GM12878 (cell line): ENCODE data around the gene PARVA. TPM values are rescaled to one million over a fixed set of nuclear protein-coding genes. Genes with fewer than 3 reads are reported as not detected.

ENCODE experiments used
- ATAC-seq: fragments of 200-7000 bp; cut with Tn5 transposase; 3 replicates; pipeline ENCODE4 v1.9.1; 2020; ENCODE audit warnings: mild to moderate bottlenecking, moderate library complexity
- BruUV-seq: library from RNA; stranded (reverse); fragments of 400-500 nt; replicated peaks from 2 replicates; lab custom pipeline; 2021; lab: Mats Ljungman, UMichigan
- CTCF ChIA-PET: fragments of 300-600 bp; sonication (Branson Sonifier 250); formaldehyde crosslinking; extraction: SDS; loops from one replicate; lab custom pipeline; 2021; ENCODE audit warnings: inconsistent platforms; lab: Yijun Ruan, JAX
- POLR2A ChIA-PET: fragments of 350-600 bp; formaldehyde crosslinking; extraction: SDS; loops from one replicate; lab custom pipeline; 2021; ENCODE audit warnings: inconsistent platforms; lab: Charles Lee
- RAD21 ChIA-PET: fragments of 300-600 bp; sonication (Branson Sonifier 250); formaldehyde crosslinking; loops from one replicate; lab custom pipeline; 2023; ENCODE audit warnings: antibody characterized with exemption; ENCODE audit not compliant: unreplicated experiment; lab: Charles Lee
- SMC1A ChIA-PET: fragments of 300-600 bp; sonication (Branson Sonifier 250); formaldehyde crosslinking; loops from one replicate; lab custom pipeline; 2023; ENCODE audit not compliant: unreplicated experiment, uncharacterized antibody; lab: Charles Lee
- DNase-seq: peaks from one replicate; pipeline ENCODE4 v3.0.0-alpha.2; 2011; ENCODE audit warnings: low read depth, low spot score
- FAIRE-seq: peaks from 3 replicates; lab custom pipeline; 2011; peaks lifted over from hg19 to GRCh38; lab: Jason Lieb, UNC
- H2AFZ ChIP-seq: 2 replicates; pipeline ENCODE4 v1.6.0; 2011; ENCODE audit warnings: low read depth, low read length, control low read depth; ENCODE audit not compliant: control insufficient read depth
- H3K27ac ChIP-seq: 2 replicates; pipeline ENCODE4 v1.5.1; 2011; ENCODE audit warnings: control low read depth; ENCODE audit not compliant: control insufficient read depth, insufficient read depth
- H3K27me3 ChIP-seq, 2 experiments: replicated peaks in 1 of 2; 2 replicates each; pipeline versions ENCODE4 v1.6.0 to v1.6.1; 2011; ENCODE audit warnings: low read length in 1 of 2; ENCODE audit not compliant: control insufficient read depth in 2 of 2, insufficient read depth in 2 of 2
- H3K36me3 ChIP-seq, 2 experiments: 2 replicates each; pipeline ENCODE4 v1.5.1; 2011; ENCODE audit warnings: low read length in 1 of 2; ENCODE audit not compliant: control insufficient read depth in 2 of 2, insufficient read depth in 2 of 2
- H3K4me1 ChIP-seq: 2 replicates; pipeline ENCODE4 v1.6.1; 2011; ENCODE audit warnings: mild to moderate bottlenecking, low read length, moderate library complexity, mixed read lengths; ENCODE audit not compliant: control insufficient read depth, insufficient read depth
- H3K4me2 ChIP-seq: 2 replicates; pipeline ENCODE4 v1.6.0; 2011; ENCODE audit warnings: control low read depth; ENCODE audit not compliant: control insufficient read depth, insufficient read depth
- H3K4me3 ChIP-seq: fragments of 200-600 bp; sonication (generic); 2 replicates; pipeline ENCODE4 v1.5.1; 2016
- H3K79me2 ChIP-seq: 2 replicates; pipeline ENCODE4 v1.6.0; 2011; ENCODE audit warnings: low read length; ENCODE audit not compliant: control insufficient read depth, insufficient read depth
- H3K9ac ChIP-seq: 2 replicates; pipeline ENCODE4 v1.8.0; 2011; ENCODE audit warnings: low read length, control low read depth, mixed read lengths; ENCODE audit not compliant: control insufficient read depth, insufficient read depth
- H3K9me3 ChIP-seq: replicated peaks from 3 replicates; pipeline ENCODE4 v1.5.1; 2011; ENCODE audit warnings: mild to moderate bottlenecking, low read length; ENCODE audit not compliant: control insufficient read depth, insufficient read depth
- H4K20me1 ChIP-seq: 2 replicates; pipeline ENCODE4 v1.6.0; 2011; ENCODE audit not compliant: control insufficient read depth, insufficient read depth
- E2F4 ChIP-seq: IDR thresholded peaks from 2 replicates; pipeline ENCODE4 v1.6.1; 2012; ENCODE audit warnings: low read depth, low read length, improper control_type of control experiment
- FOXM1 ChIP-seq: IDR thresholded peaks from 2 replicates; pipeline ENCODE4 v1.6.1; 2012; ENCODE audit warnings: low read depth, mild to moderate bottlenecking, inconsistent platforms, low read length, moderate library complexity
- MTA2 ChIP-seq: fragments of 450-650 bp; IDR thresholded peaks from 2 replicates; pipeline ENCODE4 v1.6.1; 2016; ENCODE audit warnings: low read depth, mild to moderate bottlenecking, moderate library complexity
- NFIC ChIP-seq: IDR thresholded peaks from 2 replicates; pipeline ENCODE4 v1.6.1; 2012; ENCODE audit warnings: low read depth, mild to moderate bottlenecking, inconsistent platforms, low read length, moderate library complexity
- PRDM15 ChIP-seq: fragments of 450-650 bp; formaldehyde crosslinking; IDR thresholded peaks from 2 replicates; pipeline ENCODE4 v1.4.0; 2020; ENCODE audit warnings: mild to moderate bottlenecking, moderate library complexity
- RAD51 ChIP-seq: fragments of 450-650 bp; IDR thresholded peaks from 2 replicates; pipeline ENCODE4 v1.6.1; 2016; ENCODE audit warnings: moderate library complexity, mild to moderate bottlenecking, inconsistent platforms
- RELA ChIP-seq: fragments of 450-650 bp; IDR thresholded peaks from 2 replicates; pipeline ENCODE4 v1.8.0; 2014; ENCODE audit warnings: borderline replicate concordance; ENCODE audit not compliant: partially characterized antibody
- REST ChIP-seq: IDR thresholded peaks from 2 replicates; pipeline ENCODE4 v1.6.1; 2012; ENCODE audit warnings: mild to moderate bottlenecking, low read depth, low read length
- SUPT20H ChIP-seq: IDR thresholded peaks from 2 replicates; pipeline ENCODE4 v1.6.1; 2011; ENCODE audit warnings: low read depth, mild to moderate bottlenecking, low read length, moderate library complexity, borderline replicate concordance; ENCODE audit not compliant: control insufficient read depth
- ZNF274 ChIP-seq: IDR thresholded peaks from one replicate; pipeline ENCODE4 v1.8.0; 2011; ENCODE audit not compliant: insufficient read length, insufficient read depth
- WGBS: methylation state at CpG from one replicate; pipeline ENCODE4 v1.1.6; 2016; ENCODE audit warnings: low lambda C conversion rate; ENCODE audit not compliant: insufficient replicate concordance, insufficient coverage; ENCODE audit errors: missing lambda C conversion rate; 5-methylcytosine and 5-hydroxymethylcytosine counted together
- in situ Hi-C: fragments of 300-500 bp; cut with MboI; formaldehyde crosslinking; loops from 9 replicates; pipeline ENCODE4 v1.14.3; 2018; ENCODE audit warnings: mixed read lengths
- intact Hi-C: fragments of 100-400 bp; cut with micrococcal nuclease; formaldehyde crosslinking; loops from one replicate; pipeline ENCODE4 v1.14.2; 2022; ENCODE audit not compliant: unreplicated experiment
- polyA plus RNA-seq, 11 experiments: library from polyadenylated mRNA; depleted of rRNA in 4 of 11; unstranded in 6 of 11; stranded (reverse) in 5 of 11; fragments of >200 nt; fragmentation: Nextera tagmentation in 4 of 11; fragmentation: Illumina TruSeq in 1 of 11; extraction: Ambion mirVana in 4 of 11; extraction: Trizol in 1 of 11; gene quantifications; 1 replicate in 1 of 11; 2 replicates in 10 of 11; pipeline versions ENCODE4 v1.2.1 to v1.2.3, GENCODE V29; 2011 to 2016; ENCODE audit warnings: inconsistent platforms in 2 of 11, missing spikeins in 2 of 11, low read depth in 1 of 11
- total RNA-seq, 4 experiments: library from RNA; depleted of rRNA in 3 of 4; stranded (reverse); fragments of >200 nt in 3 of 4; fragmentation: Illumina TruSeq in 1 of 4; extraction: Trizol in 1 of 4; gene quantifications; 2 replicates each; pipeline versions ENCODE4 v1.2.1 to v1.2.3, GENCODE V29; 2013 to 2021

The PARVA gene
- total and polyA plus RNA-seq, 10 of the 15 experiments (the other 5 are each of a cell fraction or from before 2014, with no cell fraction given): 0.01 to 0.44 (median 0.03) TPM; not detected in 7

GRCh38 chr11:12372111-12372510 lies 5.3 kb upstream of the PARVA start (continued):
- TF ChIP-seq PRDM15: no peak

GRCh38 chr11:12375720-12376119 lies 1.7 kb upstream of the PARVA start:
- ChIA-PET RAD21 (no interaction called here), POLR2A (no interaction called here), SMC1A (interaction anchor here (1.1 kb wide), 1 partner anchor 12 kb away, joined by 3 read pairs; no protein-coding TSS in a partner anchor), CTCF (interaction anchor here (1.5 kb wide), 1 partner anchor 8 kb away, joined by 5 read pairs; no protein-coding TSS in a partner anchor)
- intact Hi-C loops (no loop called here), in situ Hi-C loops (no loop called here)
- no peak for DNase-seq
- peaks cover 5 to 11% of the 10 kb centered on the region in 2 experiments for H3K27me3 ChIP-seq
- H3K9ac ChIP-seq: no peak overlapping the region
- ATAC-seq: no peak
- no peak overlapping the region for H2AFZ ChIP-seq
- H4K20me1 ChIP-seq: no peaks in the 10 kb centered on the region
- WGBS: 21% methylated on average over 7 of the region's 7 CpGs
- no peak overlapping the region for H3K4me2 ChIP-seq
- no peaks in the 10 kb centered on the region for H3K9me3 ChIP-seq
- H3K4me3 ChIP-seq: no peak overlapping the region
- no TSS peak for BruUV-seq
- H3K79me2 ChIP-seq: no peaks in the 10 kb centered on the region
- no peaks in the 10 kb centered on the region for H3K36me3 ChIP-seq
- FAIRE-seq: no peak
- H3K27ac ChIP-seq: no peak overlapping the region
- no peaks in the 10 kb centered on the region for H3K4me1 ChIP-seq
- no peak for TF ChIP-seq FOXM1
- no peak for TF ChIP-seq REST
- TF ChIP-seq RELA: no peak
- no peak for TF ChIP-seq PRDM15
- TF ChIP-seq E2F4: no peak
- no peak for TF ChIP-seq RAD51
- no peak for TF ChIP-seq SUPT20H
- no peak for TF ChIP-seq MTA2
- no peak for TF ChIP-seq NFIC
- no peak for TF ChIP-seq ZNF274
